Measurements from ENCODE around the gene KMT2C. TPM values are rescaled to one million over a fixed set of nuclear protein-coding genes. Genes with fewer than 3 reads are reported as not detected.
"Not testable (repeated sequence)": the region's sequence is repeated elsewhere in the genome, so short reads cannot be mapped to it uniquely, and the experiment has no call there.

The KMT2C gene
- total and polyA plus RNA-seq, 2 experiments from 2014 or later: 21.9 to 47.7 TPM

DNA sequence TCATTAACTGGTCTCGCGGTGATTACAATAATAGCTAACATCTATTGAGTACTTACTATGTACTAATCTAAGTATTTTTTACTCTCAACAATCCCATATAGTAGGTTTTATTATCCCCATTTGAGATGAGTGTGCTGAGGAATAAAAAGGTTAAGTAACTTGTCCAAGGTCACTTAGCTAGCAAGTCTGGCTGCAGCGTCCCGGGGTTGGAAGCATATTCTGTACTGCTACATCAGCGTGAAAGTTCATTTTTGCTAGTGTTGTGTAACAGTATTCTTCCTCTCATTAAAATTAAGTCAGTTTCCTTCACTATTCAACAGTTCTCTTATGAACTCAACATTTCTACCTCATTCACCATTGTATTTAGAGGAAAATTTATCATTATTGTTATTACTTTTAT, 199.5 kb downstream of the KMT2C start:
- not testable (repeated sequence) for H2AFZ ChIP-seq; H3K27me3 ChIP-seq; H3K36me3 ChIP-seq (replicated peaks; ENCODE audit: insufficient read depth, low read depth); H3K4me3 ChIP-seq; H3K4me2 ChIP-seq; H3K27ac ChIP-seq; H3K79me2 ChIP-seq; DNase-seq (ENCODE audit: low spot score); H4K20me1 ChIP-seq (ENCODE audit: insufficient read depth, poor library complexity, severe bottlenecking); H3K9me2 ChIP-seq (replicated peaks; ENCODE audit: insufficient read depth); H3K9me3 ChIP-seq (ENCODE audit: low read depth); H3K4me1 ChIP-seq (ENCODE audit: insufficient read depth)
- WGBS (ENCODE audit: low lambda C conversion rate, missing lambda C conversion rate): 92% methylated on average over 5 of the region's 5 CpGs

DNA sequence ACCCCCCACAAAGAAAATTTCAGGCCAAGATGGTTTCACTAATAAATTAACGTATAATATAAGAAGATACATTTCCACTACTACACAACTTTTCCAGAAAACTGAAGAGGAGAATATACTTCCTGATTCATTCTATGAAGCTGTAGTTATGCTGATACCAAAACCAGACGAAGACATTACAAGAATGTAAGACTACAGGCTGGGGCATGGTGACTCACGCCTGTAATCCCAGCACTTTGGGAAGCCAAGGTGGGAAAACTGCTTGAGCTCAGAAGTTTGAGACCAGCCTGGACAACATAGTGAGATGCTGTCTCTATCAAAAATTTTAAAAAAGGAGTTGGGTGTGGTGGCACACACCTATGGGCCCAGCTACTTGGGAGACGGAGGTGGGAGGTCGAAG, 201.4 kb downstream of the KMT2C start:
- H3K9me3 ChIP-seq (ENCODE audit: low read depth); H3K27ac ChIP-seq; H3K9me2 ChIP-seq (replicated peaks; ENCODE audit: insufficient read depth); H3K4me1 ChIP-seq (ENCODE audit: insufficient read depth); H3K79me2 ChIP-seq; H2AFZ ChIP-seq; H3K36me3 ChIP-seq (replicated peaks; ENCODE audit: insufficient read depth, low read depth); H3K27me3 ChIP-seq; H3K4me3 ChIP-seq; DNase-seq (ENCODE audit: low spot score); H4K20me1 ChIP-seq (ENCODE audit: insufficient read depth, poor library complexity, severe bottlenecking); H3K4me2 ChIP-seq: not testable (repeated sequence)
- WGBS (ENCODE audit: low lambda C conversion rate, missing lambda C conversion rate): 95% methylated on average over 5 of the region's 5 CpGs

DNA sequence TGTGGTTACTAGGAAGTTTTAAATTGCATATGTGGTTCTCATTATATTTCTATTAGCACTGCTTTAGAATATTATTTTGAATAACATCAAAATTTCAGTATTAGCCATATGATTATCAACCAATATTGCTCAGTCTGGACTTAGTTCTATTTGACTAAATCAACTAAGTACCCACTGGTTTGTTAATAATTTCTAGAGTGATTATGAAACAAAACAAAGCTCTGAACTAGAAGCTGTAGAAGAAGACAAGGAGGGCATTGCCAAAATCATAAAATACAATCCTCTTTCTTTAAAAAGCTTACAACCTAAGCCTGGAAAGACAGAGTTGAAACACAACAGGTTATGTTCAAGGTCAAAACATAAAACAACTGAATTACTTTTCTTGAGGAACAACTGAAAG, 204.7 kb downstream of the KMT2C start:
- no peaks in the 10 kb centered on the region for H3K36me3 ChIP-seq (replicated peaks; ENCODE audit: insufficient read depth, low read depth)
- no peaks in the 10 kb centered on the region for H3K9me2 ChIP-seq (replicated peaks; ENCODE audit: insufficient read depth)
- no peaks in the 10 kb centered on the region for H3K4me1 ChIP-seq (ENCODE audit: insufficient read depth)
- no peaks in the 10 kb centered on the region for H3K79me2 ChIP-seq
- no peaks in the 10 kb centered on the region for H3K9me3 ChIP-seq (ENCODE audit: low read depth)
- no peak overlapping the region for H3K27ac ChIP-seq
- no peaks in the 10 kb centered on the region for H3K27me3 ChIP-seq
- no peak for TF ChIP-seq EZH2 (IDR thresholded peaks at IDR 0.05; ENCODE audit: borderline replicate concordance)
- H4K20me1 ChIP-seq (ENCODE audit: insufficient read depth, poor library complexity, severe bottlenecking): no peaks in the 10 kb centered on the region
- no peak overlapping the region for H3K4me3 ChIP-seq
- no peak overlapping the region for H2AFZ ChIP-seq
- no peak for DNase-seq (ENCODE audit: low spot score)
- no peak overlapping the region for H3K4me2 ChIP-seq

DNA sequence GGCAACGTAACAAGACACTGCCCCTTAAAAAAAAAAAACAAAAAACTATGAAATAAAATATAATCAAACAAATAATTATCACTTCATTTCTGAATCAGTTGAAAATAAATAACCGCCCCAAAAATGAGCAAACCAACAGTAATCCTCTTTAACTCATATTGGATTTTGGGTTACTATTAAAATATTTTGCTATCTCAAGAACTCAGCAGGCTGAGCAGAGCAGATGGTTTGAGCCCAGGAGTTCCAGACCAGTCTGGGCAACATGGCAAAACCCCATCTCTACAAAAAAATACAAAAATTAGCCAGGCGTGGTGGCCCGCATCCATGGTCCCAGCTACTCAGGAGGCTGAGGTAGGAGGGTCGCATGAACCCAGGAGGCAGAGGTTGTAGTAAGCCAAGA, 216.2 kb downstream of the KMT2C start:
- DNase-seq (ENCODE audit: low spot score); H3K4me3 ChIP-seq; H3K79me2 ChIP-seq; H3K27me3 ChIP-seq; H3K4me1 ChIP-seq (ENCODE audit: insufficient read depth); H4K20me1 ChIP-seq (ENCODE audit: insufficient read depth, poor library complexity, severe bottlenecking); H2AFZ ChIP-seq; H3K9me2 ChIP-seq (replicated peaks; ENCODE audit: insufficient read depth); H3K4me2 ChIP-seq; H3K9me3 ChIP-seq (ENCODE audit: low read depth); H3K27ac ChIP-seq; H3K36me3 ChIP-seq (replicated peaks; ENCODE audit: insufficient read depth, low read depth): not testable (repeated sequence)
- 90% methylated on average over 5 of the region's 5 CpGs for WGBS (ENCODE audit: low lambda C conversion rate, missing lambda C conversion rate)

DNA sequence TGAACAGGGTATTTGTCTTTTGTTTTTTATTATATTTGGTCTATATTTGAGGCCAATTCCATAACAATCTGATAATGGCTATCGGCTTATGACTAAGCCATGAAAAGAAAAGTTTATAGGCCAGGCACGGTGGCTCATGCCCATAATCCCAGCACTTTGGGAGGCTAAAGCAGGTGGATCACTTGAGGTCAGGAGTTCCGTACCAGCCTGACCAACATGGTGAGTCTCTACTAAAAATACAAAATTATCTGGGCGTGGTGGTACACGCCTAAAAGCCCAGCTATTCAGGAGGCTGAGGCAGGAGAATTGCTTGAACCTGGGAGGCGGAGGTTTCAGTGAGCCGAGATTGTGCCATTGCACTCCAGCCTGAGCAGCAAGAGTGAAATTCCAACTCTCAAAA, 227.0 kb downstream of the KMT2C start:
- not testable (repeated sequence) for DNase-seq (ENCODE audit: low spot score); H3K9me3 ChIP-seq (ENCODE audit: low read depth); H3K4me2 ChIP-seq; H3K4me3 ChIP-seq; H2AFZ ChIP-seq; H3K36me3 ChIP-seq (replicated peaks; ENCODE audit: insufficient read depth, low read depth); H3K79me2 ChIP-seq; H3K27ac ChIP-seq; H3K27me3 ChIP-seq; H3K9me2 ChIP-seq (replicated peaks; ENCODE audit: insufficient read depth); H3K4me1 ChIP-seq (ENCODE audit: insufficient read depth); H4K20me1 ChIP-seq (ENCODE audit: insufficient read depth, poor library complexity, severe bottlenecking)
- WGBS (ENCODE audit: low lambda C conversion rate, missing lambda C conversion rate): 88% methylated on average over 7 of the region's 7 CpGs

DNA sequence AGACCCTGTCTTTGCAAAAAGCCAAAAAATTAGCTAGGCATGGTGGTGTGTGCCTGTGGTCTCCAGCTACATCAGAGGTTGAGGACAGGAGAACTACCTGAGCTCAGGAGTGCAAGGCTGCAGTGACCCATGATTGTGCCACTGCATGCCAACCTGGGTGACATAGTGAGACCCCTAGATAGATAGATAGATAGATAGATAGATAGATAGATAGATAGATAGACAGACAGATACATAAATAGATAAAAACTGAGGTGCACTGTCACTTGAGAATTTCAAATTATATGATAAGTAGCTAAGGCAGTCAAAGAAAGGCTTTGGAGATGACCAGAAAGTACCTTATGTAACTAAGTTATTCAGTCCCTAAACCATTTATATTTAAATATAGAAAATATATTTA, 231.4 kb downstream of the KMT2C start:
- not testable (repeated sequence) for H3K79me2 ChIP-seq; H2AFZ ChIP-seq; H3K27ac ChIP-seq; H3K4me1 ChIP-seq (ENCODE audit: insufficient read depth); H4K20me1 ChIP-seq (ENCODE audit: insufficient read depth, poor library complexity, severe bottlenecking); H3K9me2 ChIP-seq (replicated peaks; ENCODE audit: insufficient read depth); H3K27me3 ChIP-seq; H3K4me3 ChIP-seq; H3K9me3 ChIP-seq (ENCODE audit: low read depth); H3K36me3 ChIP-seq (replicated peaks; ENCODE audit: insufficient read depth, low read depth); H3K4me2 ChIP-seq; DNase-seq (ENCODE audit: low spot score)

DNA sequence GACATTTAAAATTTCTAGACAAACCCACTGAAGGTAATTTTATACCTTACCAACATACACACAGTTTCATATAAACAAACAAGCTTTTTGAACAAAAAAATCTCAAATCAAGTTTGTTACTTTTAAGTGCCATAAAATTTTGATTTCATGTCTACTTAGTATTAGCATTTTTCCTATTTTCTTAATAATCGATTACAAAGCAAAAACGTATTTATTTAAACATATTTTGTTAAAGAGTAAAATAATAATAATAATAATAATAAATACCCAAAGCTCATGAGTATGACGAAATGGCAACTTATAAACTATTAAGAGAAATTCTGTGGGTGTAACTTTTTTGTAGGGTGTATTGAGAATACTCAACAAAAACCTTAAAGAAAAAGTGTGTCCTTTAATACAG, 232.7 kb downstream of the KMT2C start:
- TF ChIP-seq EZH2phosphoT487 (IDR thresholded peaks at IDR 0.05; ENCODE audit: low read depth, severe bottlenecking, unreplicated experiment): no peak
- no peak for TF ChIP-seq EZH2 (IDR thresholded peaks at IDR 0.05; ENCODE audit: borderline replicate concordance)
- TF ChIP-seq, protein P1, sequence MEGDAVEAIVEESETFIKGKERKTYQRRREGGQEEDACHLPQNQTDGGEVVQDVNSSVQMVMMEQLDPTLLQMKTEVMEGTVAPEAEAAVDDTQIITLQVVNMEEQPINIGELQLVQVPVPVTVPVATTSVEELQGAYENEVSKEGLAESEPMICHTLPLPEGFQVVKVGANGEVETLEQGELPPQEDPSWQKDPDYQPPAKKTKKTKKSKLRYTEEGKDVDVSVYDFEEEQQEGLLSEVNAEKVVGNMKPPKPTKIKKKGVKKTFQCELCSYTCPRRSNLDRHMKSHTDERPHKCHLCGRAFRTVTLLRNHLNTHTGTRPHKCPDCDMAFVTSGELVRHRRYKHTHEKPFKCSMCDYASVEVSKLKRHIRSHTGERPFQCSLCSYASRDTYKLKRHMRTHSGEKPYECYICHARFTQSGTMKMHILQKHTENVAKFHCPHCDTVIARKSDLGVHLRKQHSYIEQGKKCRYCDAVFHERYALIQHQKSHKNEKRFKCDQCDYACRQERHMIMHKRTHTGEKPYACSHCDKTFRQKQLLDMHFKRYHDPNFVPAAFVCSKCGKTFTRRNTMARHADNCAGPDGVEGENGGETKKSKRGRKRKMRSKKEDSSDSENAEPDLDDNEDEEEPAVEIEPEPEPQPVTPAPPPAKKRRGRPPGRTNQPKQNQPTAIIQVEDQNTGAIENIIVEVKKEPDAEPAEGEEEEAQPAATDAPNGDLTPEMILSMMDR (IDR thresholded peaks at IDR 0.05; ENCODE audit: poor library complexity): no peak
- Histone ChIP-seq H3K4me2 (no peak overlapping the region), H3K4me1 (ENCODE audit: insufficient read depth) (no peaks in the 10 kb centered on the region), H3K27ac (no peak overlapping the region), H4K20me1 (ENCODE audit: insufficient read depth, poor library complexity, severe bottlenecking) (no peaks in the 10 kb centered on the region), H3K4me3 (no peak overlapping the region), H2AFZ (no peak overlapping the region), H3K27me3 (no peaks in the 10 kb centered on the region), H3K9me2 (replicated peaks; ENCODE audit: insufficient read depth) (no peaks in the 10 kb centered on the region), H3K9me3 (ENCODE audit: low read depth) (no peaks in the 10 kb centered on the region), H3K36me3 (replicated peaks; ENCODE audit: insufficient read depth, low read depth) (no peaks in the 10 kb centered on the region), H3K79me2 (no peaks in the 10 kb centered on the region)
- DNase-seq (ENCODE audit: low spot score): no peak
- 94% methylated on average over 3 of the region's 3 CpGs for WGBS (ENCODE audit: low lambda C conversion rate, missing lambda C conversion rate)
